Activated naive CD4-positive, alpha-beta T cell treated with anti-CD3 and anti-CD28 coated beads for 36 hours (primary cell): Measurements from ENCODE around the gene SEZ6. TPM values are rescaled to one million over a fixed set of nuclear protein-coding genes. Genes with fewer than 3 reads are reported as not detected.

Experiments
- CTCF ChIA-PET: fragments of 350-600 bp; sonication (Branson Sonifier 250); formaldehyde crosslinking; loops from one replicate; lab custom pipeline; 2021; ENCODE audit warnings: antibody characterized with exemption; lab: Charles Lee
- DNase-seq: peaks from one replicate; pipeline ENCODE4 v3.0.0-alpha.2; 2020
- H3K27ac Mint-ChIP-seq: one replicate; pipeline ENCODE4 v1.8.0; 2021; ENCODE audit warnings: mild to moderate bottlenecking, mixed read lengths
- H3K27me3 Mint-ChIP-seq: one replicate; pipeline ENCODE4 v1.8.0; 2021; ENCODE audit warnings: low read depth, mixed read lengths
- H3K36me3 Mint-ChIP-seq: one replicate; pipeline ENCODE4 v1.8.0; 2021; ENCODE audit warnings: low read depth, mixed read lengths
- H3K4me1 Mint-ChIP-seq: one replicate; pipeline ENCODE4 v1.8.0; 2021; ENCODE audit warnings: low read depth, mixed read lengths
- H3K4me3 Mint-ChIP-seq: one replicate; pipeline ENCODE4 v1.8.0; 2021; ENCODE audit warnings: mild to moderate bottlenecking, moderate library complexity, mixed read lengths
- H3K9me3 Mint-ChIP-seq: one replicate; pipeline ENCODE4 v1.8.0; 2021; ENCODE audit warnings: mixed read lengths
- intact Hi-C: fragments of 100-400 bp; cut with micrococcal nuclease; formaldehyde crosslinking; loops from one replicate; pipeline ENCODE4 v1.15.1; 2023
- total RNA-seq, 2 experiments: library from RNA; stranded (reverse); gene quantifications; one replicate each; pipeline ENCODE4 v1.2.3, GENCODE V29; 2021

The SEZ6 gene
- total RNA-seq, 2 experiments from 2014 or later: not detected

DNA sequence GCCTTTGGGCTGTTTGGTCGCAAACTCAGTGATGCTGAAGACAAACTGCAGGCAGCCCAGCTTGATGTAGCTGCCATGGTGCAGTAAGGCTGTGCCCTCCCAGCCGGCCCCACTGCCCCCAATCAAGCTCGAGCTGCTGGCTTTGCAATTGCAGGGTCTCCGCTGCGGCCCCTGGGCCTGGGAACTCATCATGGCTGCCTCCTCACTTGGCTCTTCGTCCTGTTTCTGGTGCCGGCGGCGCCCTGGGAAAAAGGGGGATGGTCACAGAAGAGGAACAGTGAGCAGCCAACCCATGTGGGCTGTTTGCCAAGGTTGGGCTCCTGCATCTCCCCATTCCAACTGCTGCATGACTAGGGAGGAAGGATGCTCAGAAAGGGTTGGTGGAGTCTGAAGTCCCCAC lies 99.6 kb downstream of the SEZ6 start:
- Mint-ChIP-seq H3K4me3 (no peak overlapping the region), H3K27me3 (no peaks in the 10 kb centered on the region), H3K9me3 (no peaks in the 10 kb centered on the region)

More for the DNA sequence above, 99.6 kb downstream of the SEZ6 start:
- Mint-ChIP-seq H3K36me3 (peaks cover 21% of the 10 kb centered on the region), H3K4me1 (peaks cover 10% of the 10 kb centered on the region), H3K27ac (no peak overlapping the region)
- no peak for DNase-seq
- CTCF ChIA-PET: interaction anchor here (1.2 to 7.1 kb wide), 3 partner anchors 8 to 179 kb away, joined by 4 to 34 read pairs (median 15); partner anchors contain the start of genes NEK8 and TLCD1
- intact Hi-C loops: no loop called here

Other genes starting within 250 kb of the SEZ6 start
- gene FAM222B, start 163.2 kb downstream of the SEZ6 start, total RNA-seq: 10 to 100 TPM; 11.2 TPM
- 10 to 100 TPM; 51.2 to 60.4 TPM for gene ERAL1, start 151.0 kb downstream of the SEZ6 start, total RNA-seq
- gene FLOT2, start 108.3 kb downstream of the SEZ6 start, total RNA-seq: 10 to 100 TPM; 66.0 to 71.5 TPM
- 10 to 100 TPM; 20.1 to 20.9 TPM for gene DHRS13, start 103.0 kb downstream of the SEZ6 start, total RNA-seq
- gene PHF12, start 54.5 kb downstream of the SEZ6 start, total RNA-seq: 10 to 100 TPM; 52.8 to 56.7 TPM
- 1 to 10 TPM; 2.5 to 4.2 TPM for gene PIPOX, start 37.1 kb upstream of the SEZ6 start, total RNA-seq
- 10 to 100 TPM; 23.8 to 25.0 TPM for gene MYO18A, start 174.4 kb upstream of the SEZ6 start, total RNA-seq
- gene CRYBA1, start 240.8 kb upstream of the SEZ6 start, total RNA-seq: not detected